GM18858 (cell line): ENCODE measurements around the gene INAFM2.

Experiments
- ATAC-seq: cut with Tn5 transposase; IDR thresholded peaks from one replicate; pipeline ENCODE4 v1.9.1; 2021; ENCODE audit not compliant: unreplicated experiment

INAFM2 gene

DNA sequence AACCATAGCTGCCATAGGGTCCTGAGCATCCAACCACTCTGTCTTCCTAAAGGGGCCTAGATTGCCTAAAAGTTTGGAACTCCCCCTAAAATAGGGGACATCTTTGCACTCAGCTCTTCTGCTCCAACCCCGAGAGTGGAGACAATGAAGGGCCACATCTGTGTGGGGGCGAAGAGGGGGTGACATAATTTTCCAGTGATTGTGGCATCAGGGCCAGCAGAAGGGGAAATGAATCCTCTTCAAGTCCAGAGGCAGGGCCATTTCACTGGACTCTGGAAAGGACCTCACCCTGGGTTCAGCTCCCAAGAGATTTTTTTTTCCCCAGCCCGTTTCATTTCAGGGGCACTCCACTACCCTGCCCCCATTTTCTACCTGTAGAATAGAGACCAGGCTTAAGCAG lies 36.0 kb upstream of the INAFM2 start:
- no peak for ATAC-seq

DNA sequence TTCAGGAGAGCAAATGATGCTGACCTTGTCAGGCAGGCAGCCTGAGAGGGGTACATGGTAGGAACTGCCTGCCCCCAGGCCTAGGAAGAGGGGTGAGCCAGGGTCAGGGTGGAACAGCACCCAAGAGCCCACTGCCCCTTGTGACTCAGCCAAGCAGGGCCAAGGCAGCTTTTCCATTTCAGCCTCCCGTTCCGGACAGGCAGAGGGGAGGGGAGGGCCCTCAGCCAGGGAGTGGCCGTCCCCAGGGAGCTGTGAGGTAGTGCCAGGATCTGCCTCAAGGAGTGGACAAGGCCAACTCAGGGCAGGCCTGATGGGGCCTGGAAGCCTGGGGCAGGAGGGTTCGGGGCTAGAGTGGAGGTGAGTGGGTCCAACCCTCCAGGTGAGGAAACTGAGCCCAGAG lies 35.5 kb upstream of the INAFM2 start:
- no peak for ATAC-seq

DNA sequence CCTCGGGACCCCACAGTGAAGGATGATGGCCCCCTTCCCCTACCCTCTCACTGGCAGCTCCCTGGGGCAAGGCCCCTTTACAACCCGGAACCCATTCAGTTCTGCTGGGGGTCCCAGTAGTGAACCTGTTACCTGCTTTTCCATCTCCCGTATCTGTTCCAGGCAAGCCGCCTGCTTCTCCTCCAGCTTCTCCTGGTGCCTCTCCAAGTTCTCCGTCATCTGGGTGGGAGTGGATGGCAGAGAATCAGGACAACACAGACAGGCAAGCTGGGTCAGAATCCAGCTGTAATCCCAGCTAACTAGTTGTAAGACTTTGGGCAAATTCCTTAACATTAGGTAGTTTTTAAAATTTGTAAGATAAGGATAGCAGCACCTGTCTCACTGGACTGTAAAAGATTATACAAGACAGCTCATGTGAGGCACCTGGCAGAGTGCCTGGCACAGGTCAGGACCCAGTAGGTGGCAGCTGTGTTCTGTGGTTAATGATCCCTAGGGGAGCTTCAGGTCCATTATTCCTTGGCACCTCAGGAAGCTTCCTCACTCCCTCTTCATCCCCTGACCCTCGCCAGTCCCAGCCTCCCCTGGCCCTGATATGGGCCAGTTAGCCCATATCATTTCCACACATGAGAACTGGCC lies 34.2 kb upstream of the INAFM2 start:
- ATAC-seq = no peak

DNA sequence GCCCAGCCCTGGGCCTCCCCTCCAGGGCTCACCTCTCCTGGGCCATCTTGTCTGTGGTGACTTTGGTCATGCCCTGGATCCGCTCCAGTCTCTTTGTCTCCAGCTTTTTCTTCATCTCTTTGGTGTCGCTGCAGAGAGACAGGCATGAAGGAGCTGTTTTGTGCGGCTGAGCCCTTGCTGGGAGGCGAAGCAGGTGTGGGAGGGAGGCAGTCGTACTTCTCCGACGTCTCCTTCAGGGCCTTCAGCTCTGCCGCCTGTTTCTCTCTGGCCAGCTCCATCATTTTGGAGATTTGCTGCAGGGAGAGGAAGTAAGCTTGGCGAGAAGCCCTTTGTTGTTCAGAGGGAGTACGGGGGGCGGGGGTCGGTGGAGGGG lies 33.0 kb upstream of the INAFM2 start:
- ATAC-seq = no peak

DNA sequence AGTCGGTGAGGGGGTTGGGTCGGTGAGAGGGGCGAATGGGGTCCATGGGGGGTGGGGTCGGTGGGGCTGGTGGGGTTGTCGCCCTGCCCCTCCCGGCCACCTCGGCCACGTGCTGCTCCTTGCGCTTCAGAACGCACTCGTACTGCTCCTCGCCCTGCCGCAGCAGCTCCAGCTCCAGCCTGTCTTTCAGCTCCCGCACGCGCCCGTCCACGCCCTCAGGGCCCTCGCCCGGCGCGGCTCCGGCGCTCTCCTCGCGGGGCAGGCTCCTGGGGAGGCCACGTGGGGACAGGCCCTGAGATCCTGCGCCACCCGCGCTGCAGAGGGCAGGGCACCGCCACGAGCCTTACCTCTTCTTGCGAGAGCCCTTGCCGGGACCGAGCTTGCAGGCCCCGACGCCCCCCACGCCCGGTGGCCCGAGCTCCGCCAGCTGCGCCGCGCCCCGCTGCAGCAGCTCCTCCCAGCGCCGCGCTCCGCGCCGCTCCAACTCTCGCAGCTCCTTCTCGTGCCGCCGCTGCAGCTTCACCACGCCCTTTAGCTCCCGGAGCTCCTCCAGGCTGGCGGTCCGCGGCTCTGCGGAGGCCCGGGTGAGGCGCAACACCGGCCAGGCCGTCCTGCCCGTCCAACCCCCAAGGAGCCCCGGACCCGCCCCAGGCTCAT lies 32.4 kb upstream of the INAFM2 start:
- ATAC-seq = no peak

DNA sequence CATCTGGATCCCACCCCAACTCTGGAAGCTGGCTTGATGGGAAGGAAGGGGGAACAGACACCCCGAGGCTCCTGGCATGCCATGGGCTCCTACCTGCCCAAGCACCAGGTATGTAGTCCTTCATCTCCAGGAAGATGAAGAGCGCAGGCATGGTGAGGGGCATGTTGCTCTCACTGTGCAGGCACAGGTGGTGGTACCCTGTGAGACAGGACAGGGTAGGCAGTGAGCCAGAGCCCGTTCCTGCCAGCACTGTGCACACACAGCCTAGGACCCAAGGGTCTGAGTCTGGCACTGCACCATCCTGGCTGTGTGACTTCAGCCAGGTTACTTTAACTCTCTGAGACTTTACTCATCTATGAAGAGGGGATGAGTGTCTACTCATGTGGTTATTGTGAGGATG lies 31.2 kb upstream of the INAFM2 start:
- ATAC-seq = no peak

DNA sequence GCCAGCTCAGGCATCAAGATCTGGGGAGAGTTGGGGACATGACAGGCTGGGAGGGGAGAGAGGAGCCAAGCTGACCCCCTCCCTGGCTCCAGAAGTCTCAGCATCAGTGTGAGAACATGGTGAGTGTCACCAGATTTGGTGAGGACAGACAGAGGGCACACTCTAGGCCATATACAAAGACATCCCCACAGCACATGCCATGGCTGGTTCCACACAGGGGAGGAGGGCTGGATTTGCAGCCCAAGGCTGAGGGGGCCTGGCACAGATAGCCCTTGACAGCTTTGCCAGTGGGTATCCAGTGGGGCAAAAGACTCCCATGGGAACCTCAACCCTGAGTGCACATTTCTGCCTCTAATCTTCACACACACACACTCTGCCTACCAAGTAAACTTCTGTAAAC lies 30.5 kb upstream of the INAFM2 start:
- ATAC-seq = no peak

DNA sequence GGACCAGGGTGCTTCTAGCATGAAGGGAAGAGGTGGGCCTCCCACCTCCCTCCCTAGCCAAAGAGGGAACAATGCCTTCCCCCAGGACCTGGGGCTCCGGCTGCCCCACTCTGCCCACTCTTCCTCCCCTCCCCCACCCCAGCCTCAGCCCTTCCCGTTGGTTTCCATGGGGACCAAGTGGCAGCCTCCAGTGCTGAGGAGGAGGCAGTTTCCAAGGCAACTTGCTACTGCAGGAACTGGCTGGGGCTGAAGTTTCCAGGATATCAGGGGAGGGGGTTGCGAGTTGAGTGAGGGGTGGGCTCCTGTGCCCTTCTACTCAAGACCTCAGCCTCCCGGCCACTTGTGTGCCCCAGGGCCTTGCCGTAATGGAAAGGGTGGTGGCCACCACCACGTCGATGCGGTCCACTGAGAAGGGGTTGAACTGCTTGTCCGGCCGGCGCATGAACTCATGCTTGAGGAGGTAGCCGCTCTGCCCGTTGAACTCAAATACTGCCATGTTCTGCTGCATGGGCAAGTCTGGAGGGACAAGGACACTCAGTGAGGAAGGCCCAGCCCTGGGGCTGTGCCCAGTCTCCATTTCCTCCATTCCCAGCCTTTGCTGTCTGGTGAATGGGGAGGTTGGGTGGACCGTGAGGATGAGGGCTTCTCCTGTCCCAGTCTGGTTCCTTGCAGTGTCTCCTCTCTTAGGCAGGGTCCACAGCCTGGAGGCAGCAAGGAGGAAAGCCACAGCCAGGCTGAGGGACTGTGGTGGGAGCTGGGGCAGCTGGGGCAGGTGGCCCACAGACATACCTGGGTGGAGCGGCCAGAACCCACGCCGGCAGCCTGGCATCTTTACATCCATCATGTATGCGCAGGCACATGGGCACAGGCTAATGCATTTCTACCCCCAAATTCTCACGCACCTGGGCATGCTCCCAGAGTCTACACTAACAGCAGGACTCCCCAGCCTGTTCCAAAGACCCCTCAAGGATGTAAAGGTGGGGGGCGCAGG lies 29.3 kb upstream of the INAFM2 start:
- no peak for ATAC-seq

DNA sequence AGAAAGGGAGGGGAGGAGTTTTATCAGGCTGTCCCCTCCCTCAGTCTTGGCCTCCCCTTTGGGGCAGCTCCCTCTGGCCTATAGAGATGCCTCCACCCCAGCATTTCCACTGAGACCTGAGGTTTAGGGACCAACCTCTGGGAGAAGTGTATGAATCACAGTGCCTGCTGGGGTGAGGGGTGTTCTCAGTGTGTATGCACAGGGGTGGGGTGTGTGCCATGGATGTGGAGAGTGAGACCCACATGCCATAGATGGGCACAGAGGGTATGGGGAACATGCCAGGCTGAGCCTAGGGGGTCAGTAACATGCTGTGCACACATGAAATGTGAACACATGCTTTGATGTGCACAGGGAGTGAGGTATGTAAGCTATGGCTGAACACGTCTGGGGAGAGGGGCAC lies 28.2 kb upstream of the INAFM2 start:
- ATAC-seq = no peak

DNA sequence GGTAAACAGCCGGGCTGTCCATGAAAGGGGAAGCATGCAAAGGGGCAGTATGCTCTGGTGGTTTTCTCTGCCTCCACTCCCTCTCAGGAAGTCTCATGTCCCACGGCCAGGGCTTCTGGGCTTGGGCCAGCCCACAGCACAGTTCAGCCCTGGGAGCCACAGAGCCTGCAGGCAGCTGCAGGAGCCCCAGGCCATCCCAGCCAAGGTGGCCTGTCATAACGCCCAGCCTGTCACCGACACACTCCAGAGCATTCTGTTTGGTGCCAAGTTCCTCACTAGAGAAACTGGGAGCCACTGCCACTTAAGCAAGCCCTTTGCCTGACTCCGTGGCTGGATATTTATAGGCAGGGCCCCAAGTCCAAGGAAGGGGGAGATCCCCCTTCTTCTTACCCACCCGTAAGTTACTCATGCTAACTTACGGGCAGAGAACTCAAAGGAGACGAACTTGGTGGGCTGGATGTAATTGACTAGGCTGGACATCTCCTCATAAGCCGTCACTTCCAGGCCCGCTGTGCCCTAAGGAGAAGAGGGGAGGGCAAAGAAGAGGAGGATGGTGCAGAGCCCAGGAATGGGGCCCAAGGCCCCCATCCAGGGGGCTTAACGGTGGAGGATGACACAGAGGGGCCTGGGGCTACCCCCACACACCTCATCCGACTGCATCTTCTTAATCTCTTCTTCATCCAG lies 27.5 kb upstream of the INAFM2 start:
- ATAC-seq = no peak

DNA sequence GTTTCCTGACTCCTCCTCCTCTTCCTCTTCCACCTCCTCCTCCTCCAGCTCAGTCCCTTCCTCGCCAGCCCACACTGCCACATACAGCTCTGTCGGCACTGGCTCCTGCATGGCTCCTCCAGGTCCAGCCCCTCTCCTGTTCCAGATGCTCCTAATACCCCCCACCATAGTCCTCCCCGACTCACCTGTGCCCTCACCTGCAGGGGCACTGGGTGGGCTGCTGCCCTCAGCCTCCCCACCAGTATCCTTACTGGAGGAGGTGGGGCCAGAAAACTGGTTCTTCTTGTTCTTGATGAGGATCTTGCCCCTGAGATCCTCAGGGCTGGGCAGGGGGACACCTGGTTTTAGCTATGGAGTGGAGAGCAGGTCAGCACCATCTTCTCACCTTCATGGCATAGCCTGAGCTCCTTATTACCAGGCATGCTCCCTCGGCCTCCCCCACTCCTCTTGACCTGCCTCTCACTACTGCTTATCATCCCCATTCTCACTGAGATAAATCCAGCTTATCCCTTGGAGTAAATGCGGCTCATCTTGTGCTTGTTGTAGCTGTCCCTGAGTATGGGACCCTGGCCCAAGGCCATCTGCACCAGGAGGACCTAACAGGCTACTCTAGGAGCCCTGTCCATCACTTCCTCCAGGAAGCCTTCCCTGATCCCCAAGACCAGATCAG lies 26.8 kb upstream of the INAFM2 start:
- no peak for ATAC-seq

DNA sequence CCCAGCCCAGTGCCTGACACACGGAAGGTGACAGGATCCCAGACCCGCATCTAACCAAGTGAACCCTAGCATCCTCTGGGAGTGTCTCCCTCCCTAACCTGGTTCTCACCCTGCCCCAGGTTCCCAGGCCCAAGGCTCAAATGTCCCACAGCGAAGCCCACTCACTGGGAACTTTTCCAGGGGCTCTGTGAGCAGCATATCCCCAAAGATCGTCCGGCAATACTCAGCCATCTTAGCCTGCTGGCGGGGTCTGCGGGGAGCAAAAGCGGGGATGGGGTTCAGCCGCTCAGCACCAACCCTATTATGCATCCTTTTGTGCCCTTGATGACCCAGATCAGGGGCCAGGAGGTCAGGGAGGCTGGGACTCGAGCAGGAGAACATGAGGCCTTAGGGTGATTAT lies 26.1 kb upstream of the INAFM2 start:
- ATAC-seq = no peak

DNA sequence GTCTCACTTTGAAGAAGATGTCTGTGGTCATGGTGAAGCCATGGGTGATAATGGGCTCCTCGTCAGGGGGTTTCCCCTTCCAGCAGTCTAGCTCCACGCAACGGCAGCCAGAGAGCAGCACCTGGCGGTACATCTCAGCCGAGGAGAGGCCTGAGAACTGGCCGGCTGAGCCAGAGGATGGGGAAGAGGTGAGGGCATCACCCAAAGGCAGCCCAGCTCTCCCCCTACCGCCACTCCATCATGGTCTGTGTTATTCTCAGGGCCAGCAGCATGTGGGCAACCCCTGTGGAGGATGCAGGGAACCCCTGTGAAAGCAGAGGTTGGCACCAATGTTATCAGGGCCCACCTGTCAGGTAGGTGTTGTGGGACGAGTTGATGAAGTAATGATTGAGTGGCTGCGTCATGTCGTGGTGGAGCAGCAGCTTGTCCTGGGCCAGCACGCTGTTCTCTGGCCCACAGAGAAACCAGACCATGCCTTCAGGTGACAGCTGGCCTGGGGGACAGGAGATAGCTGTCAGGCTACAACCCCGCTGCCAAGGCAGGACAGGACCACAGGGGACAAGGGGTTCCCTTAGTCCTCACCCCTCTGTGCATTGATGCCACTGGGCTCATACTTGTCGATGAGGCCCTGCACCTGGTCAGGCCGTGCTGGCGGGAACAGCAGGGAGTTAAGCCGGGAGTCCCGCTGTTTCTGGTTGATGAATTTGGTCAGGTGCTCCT lies 25.1 kb upstream of the INAFM2 start:
- no peak for ATAC-seq

DNA sequence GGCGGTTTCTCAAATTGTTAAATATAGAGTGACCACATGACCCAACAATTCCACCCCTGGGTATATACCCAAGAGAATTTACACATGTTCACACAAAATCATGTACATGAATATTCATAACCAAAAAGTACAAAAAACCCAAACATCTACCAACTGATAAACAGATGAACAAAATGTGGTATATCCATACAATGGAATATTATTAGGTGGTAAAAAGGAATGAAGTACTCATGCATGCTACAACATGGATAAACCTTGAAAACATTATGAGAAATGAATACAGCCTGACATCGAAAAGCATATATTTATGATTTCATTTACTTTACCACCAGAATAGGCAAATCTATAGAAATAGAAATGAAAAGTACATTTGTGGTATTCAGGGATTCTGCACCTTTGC lies 23.1 kb upstream of the INAFM2 start:
- ATAC-seq = no peak

DNA sequence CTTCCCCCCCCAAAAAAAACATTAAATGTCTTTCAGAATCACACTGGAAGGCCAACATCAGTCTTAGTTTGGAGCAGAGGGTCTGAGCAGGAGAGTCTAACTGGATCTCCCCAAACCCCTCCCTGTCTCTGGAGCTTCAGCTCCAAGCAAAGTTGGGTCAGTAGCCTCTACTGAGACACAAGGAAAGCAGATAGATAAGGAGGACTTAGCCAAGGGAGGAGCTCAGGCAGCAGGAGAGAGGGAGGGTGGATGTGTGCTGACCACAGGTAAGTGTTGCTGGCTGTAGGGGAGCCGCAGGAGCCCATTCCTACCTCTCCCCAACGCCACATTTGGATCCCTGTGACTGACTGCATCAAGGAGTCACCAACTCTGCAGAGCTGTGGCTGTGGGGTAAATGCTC lies 22.7 kb upstream of the INAFM2 start:
- no peak for ATAC-seq

DNA sequence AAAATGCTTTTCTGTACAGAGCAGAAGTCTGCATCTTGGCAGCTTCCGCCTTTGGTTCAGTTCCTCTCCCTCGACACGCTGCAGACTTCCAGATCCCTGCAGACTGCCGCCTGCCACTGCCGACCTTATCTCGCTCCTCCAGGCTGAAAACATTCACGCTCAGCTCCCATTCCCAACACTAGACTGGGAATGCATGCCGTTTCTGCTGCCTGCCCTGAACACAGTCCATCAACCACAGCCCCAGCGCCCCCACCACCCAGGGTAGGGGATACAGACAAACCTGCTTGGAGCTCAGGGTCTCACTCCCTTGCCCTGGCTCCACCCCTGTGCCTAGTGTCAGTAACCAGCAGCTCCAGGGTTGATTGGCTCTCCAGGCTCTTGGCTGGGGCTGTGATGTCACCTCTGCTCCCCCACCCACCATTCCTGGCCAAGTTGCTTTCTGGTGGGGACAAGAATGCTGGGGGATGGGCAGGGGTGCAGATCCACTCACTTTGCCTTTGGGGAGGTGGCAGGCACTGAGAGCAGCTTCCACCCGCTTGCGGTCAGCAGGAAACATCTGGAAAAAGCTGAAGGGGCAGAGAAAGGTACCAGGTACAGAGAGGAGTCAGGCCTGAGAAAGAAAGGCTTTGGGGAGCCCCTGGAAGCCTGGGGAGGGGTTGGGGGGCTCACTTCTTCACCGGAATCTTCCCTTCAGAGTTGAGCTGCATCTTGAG lies 21.9 kb upstream of the INAFM2 start:
- ATAC-seq = no peak

DNA sequence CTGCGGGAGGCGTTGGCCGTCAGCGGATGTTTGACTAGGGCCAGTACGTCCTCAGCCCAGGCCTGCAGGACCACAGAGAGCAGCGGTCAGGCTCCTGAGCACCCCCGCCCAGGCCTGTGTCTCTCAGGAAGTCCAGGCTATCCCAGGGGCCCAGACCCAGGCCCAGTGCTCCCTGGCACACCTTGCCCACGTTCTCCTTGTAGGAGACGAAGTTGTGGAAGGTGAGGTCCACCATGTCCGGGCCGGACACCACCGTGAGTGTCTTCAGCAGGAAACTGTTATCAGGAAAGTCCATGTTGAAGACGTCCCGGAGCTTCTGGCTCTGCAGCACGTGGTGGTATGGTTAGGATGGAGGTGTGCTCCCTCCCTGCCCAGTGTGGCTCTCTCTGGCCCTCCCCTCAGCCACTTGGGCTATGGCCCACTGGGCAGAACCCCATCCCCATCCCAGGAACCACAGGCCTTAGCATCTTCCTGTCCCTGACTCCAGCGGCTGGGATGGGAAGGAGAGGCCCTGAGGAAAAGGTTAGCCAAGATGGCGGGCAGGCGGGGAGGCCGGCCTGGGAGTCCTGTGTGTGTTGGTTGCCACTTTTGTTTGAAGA lies 21.1 kb upstream of the INAFM2 start:
- ATAC-seq = no peak

DNA sequence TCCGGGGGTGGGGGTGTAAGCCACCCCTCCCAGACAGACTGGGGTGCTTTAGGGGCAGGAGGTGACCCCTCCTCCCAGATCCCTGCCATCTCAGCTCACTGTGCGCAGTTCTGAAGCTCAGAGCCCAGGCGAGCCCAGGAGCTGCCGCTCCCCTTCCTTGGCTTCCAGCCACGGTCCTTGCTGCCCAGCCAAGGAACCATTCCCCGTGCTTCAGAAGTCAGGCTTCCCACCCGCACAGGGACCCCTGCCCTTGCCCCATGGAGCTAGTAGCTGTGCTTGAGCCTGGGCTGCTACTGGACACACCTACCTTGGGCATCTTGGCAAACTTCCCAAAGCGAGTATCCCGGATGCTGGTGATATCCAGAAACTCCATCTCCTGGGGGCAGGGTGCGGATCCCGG lies 20.5 kb upstream of the INAFM2 start:
- ATAC-seq = no peak

DNA sequence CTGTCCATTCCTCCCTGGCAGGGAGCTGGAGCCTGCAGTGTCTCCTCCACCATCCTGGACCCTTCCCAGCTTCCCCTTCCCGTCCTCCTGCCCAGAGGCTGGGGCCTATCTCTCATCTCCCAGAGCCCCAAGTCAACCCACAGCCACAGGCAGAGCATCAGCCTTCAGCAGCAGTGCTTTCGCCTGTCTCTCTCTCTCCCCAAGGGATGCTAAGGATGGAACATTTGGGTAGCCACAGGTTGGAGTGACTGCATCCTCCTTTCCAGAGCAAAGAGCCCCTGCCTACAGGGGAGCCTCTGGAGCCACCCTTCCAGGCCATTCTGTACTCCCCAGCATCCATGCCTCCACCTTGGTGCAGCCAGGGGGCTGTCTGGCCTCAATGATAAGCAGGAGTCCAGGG lies 19.9 kb upstream of the INAFM2 start:
- no peak for ATAC-seq
